ENCODE results near the gene MAP3K5.
"Not testable (repeated sequence)": the region's sequence is repeated elsewhere in the genome, so short reads cannot be mapped to it uniquely, and the experiment has no call there.

Gene MAP3K5

GRCh38 chr6:136594671-136595070, 197.6 kb downstream of the MAP3K5 start:
- DNase-seq (ENCODE audit: low read depth): no peak
- H3K4me3 ChIP-seq (ENCODE audit: low read length): no peak overlapping the region
- TF ChIP-seq CTCF (IDR thresholded peaks at IDR 0.05; ENCODE audit: insufficient read depth, low read depth, low read length, missing control alignments): no peak

DNA sequence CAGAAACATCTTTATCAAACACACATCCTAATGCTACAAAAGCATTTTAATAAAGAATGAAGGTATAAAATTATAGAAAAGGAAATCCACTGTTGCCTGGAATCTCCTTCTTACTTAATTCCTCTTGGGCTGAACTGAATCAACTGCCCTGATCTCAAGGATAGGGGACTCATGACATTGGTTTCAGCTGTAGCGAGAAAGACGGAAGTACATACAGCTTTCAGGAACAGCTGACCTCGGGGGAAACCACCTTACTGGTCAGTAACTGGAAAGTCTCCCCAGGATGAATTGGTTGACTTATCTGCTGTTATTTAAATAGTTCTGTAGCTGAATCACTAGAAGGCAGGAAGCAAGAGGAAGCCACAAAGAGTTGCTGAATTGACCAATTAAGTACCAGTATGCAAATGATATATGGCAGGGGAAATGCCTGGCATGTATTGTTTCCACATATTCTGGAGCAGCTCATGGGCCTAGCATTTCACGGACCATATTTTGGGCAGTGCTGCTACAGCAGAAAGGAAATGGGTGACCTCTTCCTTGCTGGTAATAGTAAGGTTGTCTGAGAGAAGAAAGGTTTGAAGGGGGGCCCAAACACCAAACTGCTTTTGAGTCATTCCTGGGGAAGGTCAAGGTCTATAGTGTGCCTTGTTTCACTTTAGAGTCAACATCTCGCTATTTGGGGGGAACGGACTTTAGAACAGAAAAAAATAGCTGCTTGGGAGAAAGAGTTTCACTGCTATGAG, 198.4 kb downstream of the MAP3K5 start:
- peak; percentile 96 for DNase-seq (ENCODE audit: low read depth)
- no peak overlapping the region for H3K4me3 ChIP-seq (ENCODE audit: low read length)
- no peak for TF ChIP-seq CTCF (IDR thresholded peaks at IDR 0.05; ENCODE audit: insufficient read depth, low read depth, low read length, missing control alignments)

GRCh38 chr6:136592930-136593673, 199.2 kb downstream of the MAP3K5 start:
- TF ChIP-seq CTCF (IDR thresholded peaks at IDR 0.05; ENCODE audit: insufficient read depth, low read depth, low read length, missing control alignments): no peak
- peak; percentile 68 for DNase-seq (ENCODE audit: low read depth)
- no peak overlapping the region for H3K4me3 ChIP-seq (ENCODE audit: low read length)

DNA sequence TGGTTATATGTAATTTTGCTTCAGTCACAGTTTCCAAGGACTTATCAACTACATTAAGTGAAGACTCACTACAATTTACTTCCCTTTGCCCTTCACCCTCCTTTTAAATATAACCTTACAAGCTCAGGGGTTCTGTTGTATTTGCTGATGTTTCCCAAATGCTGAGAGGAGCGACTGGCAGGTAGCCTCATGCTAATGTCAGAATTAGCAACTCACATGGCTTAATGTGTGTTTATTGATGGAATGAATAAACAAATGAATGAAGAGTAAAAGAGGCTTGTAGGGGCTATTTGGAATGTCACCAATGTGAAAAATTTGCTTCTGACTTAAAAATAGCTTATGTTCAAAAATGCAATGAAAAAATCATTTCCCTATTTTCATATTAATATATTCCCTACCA, 200.7 kb downstream of the MAP3K5 start:
- H3K4me3 ChIP-seq (ENCODE audit: low read length): no peak overlapping the region
- no peak for TF ChIP-seq CTCF (IDR thresholded peaks at IDR 0.05; ENCODE audit: insufficient read depth, low read depth, low read length, missing control alignments)
- no peak for DNase-seq (ENCODE audit: low read depth)

GRCh38 chr6:136590846-136591245, 201.4 kb downstream of the MAP3K5 start:
- not testable (repeated sequence) for DNase-seq (ENCODE audit: low read depth); H3K4me3 ChIP-seq (ENCODE audit: low read length)

DNA sequence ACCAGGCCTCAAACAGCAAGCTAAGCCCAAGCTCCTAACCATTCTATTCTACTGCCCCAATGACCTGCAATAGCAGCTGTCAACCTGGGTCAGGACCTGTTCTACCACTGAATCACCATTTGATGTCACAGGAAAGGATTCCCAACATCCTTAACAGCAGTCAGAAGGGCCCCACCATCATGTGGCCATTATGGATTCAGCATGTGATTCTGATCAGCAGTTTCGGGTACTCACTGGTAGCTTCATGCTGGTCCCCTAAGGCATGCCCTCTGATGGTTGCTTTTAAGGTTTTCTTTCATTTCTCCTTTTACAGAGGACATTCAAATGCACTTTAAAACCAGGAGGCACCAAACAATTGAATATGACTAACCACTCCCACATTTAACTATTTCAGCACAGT, 204.8 kb downstream of the MAP3K5 start:
- H3K4me3 ChIP-seq (ENCODE audit: low read length): no peak overlapping the region
- DNase-seq (ENCODE audit: low read depth): no peak
- no peak for TF ChIP-seq CTCF (IDR thresholded peaks at IDR 0.05; ENCODE audit: insufficient read depth, low read depth, low read length, missing control alignments)

DNA sequence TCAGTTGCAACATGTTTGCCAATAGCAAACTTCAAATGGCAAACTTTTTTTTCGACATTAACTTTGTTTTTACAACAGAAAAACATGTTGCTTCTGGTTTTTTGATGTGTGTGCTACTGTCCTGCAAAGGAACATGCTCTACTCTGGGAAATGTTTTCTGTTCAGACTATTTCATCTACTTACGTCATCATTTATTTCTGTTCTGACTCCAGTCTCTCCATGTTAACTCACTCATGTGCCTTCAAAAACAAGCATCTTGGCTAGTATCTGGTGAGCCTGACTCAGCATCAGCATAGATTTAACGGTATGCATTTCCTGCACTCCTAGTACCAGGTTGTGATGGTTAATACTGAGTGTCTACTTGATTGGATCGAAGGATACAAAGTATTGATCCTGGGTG, 206.0 kb downstream of the MAP3K5 start:
- no peak overlapping the region for H3K4me3 ChIP-seq (ENCODE audit: low read length)
- DNase-seq (ENCODE audit: low read depth): peak; percentile 36
- TF ChIP-seq CTCF (IDR thresholded peaks at IDR 0.05; ENCODE audit: insufficient read depth, low read depth, low read length, missing control alignments): no peak

DNA sequence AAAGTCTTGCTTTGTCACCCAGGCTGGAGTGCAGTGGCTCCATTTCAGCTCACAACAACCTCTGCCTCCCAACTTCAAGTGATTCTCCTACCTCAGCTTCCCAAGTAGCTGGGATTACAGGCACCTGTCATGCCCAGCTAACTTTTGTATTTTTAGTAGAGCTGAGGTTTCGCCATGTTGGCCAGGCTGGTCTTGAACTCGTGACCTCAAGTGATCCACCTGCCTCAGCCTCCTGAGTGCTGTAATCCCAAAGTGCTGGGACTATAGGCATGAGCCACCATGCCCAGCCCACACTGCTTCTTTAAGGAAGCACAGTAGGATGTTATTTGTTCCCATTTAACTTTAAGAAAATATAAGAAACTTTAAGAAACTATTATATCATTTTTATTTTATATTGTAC, 206.8 kb downstream of the MAP3K5 start:
- H3K4me3 ChIP-seq (ENCODE audit: low read length); DNase-seq (ENCODE audit: low read depth): not testable (repeated sequence)

GRCh38 chr6:136584290-136584689, 208.0 kb downstream of the MAP3K5 start:
- H3K4me3 ChIP-seq (ENCODE audit: low read length); DNase-seq (ENCODE audit: low read depth): not testable (repeated sequence)
